ENCODE measurements around the gene KPNA2. TPM values are rescaled to one million over a fixed set of nuclear protein-coding genes. Genes with fewer than 3 reads are reported as not detected.
"Not testable (repeated sequence)": the region's sequence is repeated elsewhere in the genome, so short reads cannot be mapped to it uniquely, and the experiment has no call there.

KPNA2 gene
- total RNA-seq, 2 donors from 2014 or later: 193 to 201 TPM

DNA sequence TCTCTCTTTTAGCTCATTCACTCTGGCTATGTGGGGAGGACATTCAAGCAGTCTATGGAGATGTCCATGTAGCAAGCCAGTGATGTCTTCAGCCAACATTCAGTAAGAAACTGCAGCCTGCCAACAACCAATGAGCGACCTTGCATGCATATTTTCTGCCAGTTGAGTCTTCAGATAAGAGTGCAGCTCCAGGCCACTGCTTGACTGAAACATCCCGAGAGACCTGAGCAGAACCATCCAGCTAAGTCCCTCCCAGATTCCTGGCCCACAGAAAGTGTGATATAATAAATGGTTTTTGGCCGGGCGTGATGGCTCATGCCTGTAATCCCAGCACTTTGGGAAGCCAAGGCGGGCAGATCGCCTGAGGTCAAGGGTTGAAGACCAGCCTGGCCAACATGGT, 28.7 kb upstream of the KPNA2 start:
- H3K4me1 Mint-ChIP-seq (ENCODE audit: low read depth): peaks cover 5% of the 10 kb centered on the region
- H3K27ac Mint-ChIP-seq: no peak overlapping the region
- H3K4me3 Mint-ChIP-seq: no peak overlapping the region
- no peaks in the 10 kb centered on the region for H3K27me3 Mint-ChIP-seq (ENCODE audit: low read depth)
- no peak for ATAC-seq (replicated peaks in 1 of 2)
- no peaks in the 10 kb centered on the region for H3K9me3 Mint-ChIP-seq
- DNase-seq: no peak
- H3K36me3 Mint-ChIP-seq (ENCODE audit: insufficient read depth in 2 of 2): no peaks in the 10 kb centered on the region

- peak overlapping the region; percentile 69 to 83 for H3K4me3 Mint-ChIP-seq
Measured at GRCh38 chr17:68011199-68011665, 24.3 kb upstream of the KPNA2 start.

DNA sequence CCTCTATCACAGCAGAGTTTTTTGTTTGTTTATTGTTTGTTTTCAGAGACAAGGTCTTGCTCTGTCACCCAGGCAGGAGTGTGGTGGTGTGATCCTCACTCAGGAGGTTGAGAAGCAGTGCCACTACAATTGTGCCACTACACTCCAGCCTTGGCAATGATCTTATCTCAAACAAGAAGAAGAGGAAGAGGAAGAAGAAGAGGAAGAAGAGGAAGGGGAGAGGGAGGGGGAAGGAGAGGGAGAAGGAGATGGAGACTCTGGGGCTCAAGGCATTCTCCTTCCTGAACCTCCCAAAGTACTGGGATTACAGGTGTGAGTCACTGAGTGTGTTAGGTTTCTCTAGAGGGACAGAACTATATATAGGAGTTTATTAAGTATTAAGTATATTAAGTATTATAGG, 22.1 kb upstream of the KPNA2 start:
- Mint-ChIP-seq H3K27me3 (ENCODE audit: low read depth) (no peaks in the 10 kb centered on the region), H3K4me3 (no peak overlapping the region), H3K27ac (no peak overlapping the region), H3K36me3 (ENCODE audit: insufficient read depth in 2 of 2) (no peaks in the 10 kb centered on the region), H3K4me1 (ENCODE audit: low read depth) (peaks cover 5% of the 10 kb centered on the region), H3K9me3 (no peaks in the 10 kb centered on the region)
- DNase-seq: no peak
- ATAC-seq (replicated peaks in 1 of 2): no peak

More at GRCh38 chr17:68011199-68011665, 24.3 kb upstream of the KPNA2 start:
- peaks cover 5% of the 10 kb centered on the region for H3K4me1 Mint-ChIP-seq (ENCODE audit: low read depth)
- H3K9me3 Mint-ChIP-seq: no peaks in the 10 kb centered on the region
- peak; percentile 84 to 93 for ATAC-seq (replicated peaks in 1 of 2)
- no peaks in the 10 kb centered on the region for H3K36me3 Mint-ChIP-seq (ENCODE audit: insufficient read depth in 2 of 2)
- H3K27ac Mint-ChIP-seq: no peak overlapping the region
- H3K27me3 Mint-ChIP-seq (ENCODE audit: low read depth): no peaks in the 10 kb centered on the region
- DNase-seq: peak; percentile 73 to 81

GRCh38 chr17:68015081-68015723, 20.3 kb upstream of the KPNA2 start:
- peaks cover 15% of the 10 kb centered on the region for H3K4me1 Mint-ChIP-seq (ENCODE audit: low read depth)
- ATAC-seq (replicated peaks in 1 of 2): no peak
- H3K4me3 Mint-ChIP-seq: no peak overlapping the region
- no peaks in the 10 kb centered on the region for H3K9me3 Mint-ChIP-seq
- H3K27me3 Mint-ChIP-seq (ENCODE audit: low read depth): no peaks in the 10 kb centered on the region
- no peak overlapping the region for H3K27ac Mint-ChIP-seq
- DNase-seq: no peak
- H3K36me3 Mint-ChIP-seq (ENCODE audit: insufficient read depth in 2 of 2): peaks cover 0 to 4% of the 10 kb centered on the region in 2 donors

DNA sequence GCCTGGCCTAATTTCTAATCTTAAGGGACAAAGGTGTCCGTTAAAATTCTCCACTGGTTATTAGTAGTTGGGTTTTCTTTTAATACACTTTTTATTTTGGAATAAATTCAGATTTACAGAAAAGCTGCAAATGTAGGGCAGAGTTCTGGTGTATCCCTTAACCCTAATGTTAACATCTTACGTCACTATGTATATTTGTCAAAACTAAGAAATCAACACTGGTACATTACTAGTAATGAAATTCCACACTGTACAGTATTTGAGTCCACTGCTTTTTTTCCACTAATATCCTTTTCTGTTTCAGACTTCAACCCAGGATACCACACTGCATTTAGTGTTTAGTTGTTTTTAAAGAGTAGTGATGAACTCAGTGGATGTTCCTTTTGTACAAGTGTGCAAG, 18.7 kb upstream of the KPNA2 start:
- ATAC-seq (replicated peaks in 1 of 2): no peak
- Mint-ChIP-seq H3K27ac (no peak overlapping the region), H3K4me1 (ENCODE audit: low read depth) (peaks cover 17% of the 10 kb centered on the region), H3K9me3 (no peaks in the 10 kb centered on the region), H3K27me3 (ENCODE audit: low read depth) (no peaks in the 10 kb centered on the region), H3K36me3 (ENCODE audit: insufficient read depth in 2 of 2) (peaks cover 0 to 4% of the 10 kb centered on the region in 2 donors), H3K4me3 (no peak overlapping the region)
- DNase-seq: no peak

DNA sequence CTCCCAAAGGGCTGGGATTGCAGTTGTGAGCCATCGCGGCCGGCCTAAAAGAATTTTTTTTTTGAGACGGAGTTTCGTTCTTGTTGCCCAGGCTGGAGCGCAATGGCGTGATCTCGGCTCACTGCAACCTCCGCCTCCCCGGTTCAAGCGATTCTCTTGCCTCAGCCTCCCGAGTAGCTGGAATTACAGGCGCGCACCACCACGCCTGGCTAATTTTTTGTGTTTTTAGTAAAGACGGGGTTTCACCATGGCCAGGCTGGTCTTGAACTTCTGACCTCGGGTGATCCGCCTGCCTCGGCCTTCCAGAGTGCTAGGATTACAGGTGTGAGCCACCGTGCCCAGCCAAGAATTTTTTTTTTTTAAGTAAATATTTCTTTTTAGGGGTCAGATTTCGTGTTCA, 17.0 kb upstream of the KPNA2 start:
- H3K36me3 Mint-ChIP-seq (ENCODE audit: insufficient read depth in 2 of 2); H3K27me3 Mint-ChIP-seq (ENCODE audit: low read depth): not testable (repeated sequence)

DNA sequence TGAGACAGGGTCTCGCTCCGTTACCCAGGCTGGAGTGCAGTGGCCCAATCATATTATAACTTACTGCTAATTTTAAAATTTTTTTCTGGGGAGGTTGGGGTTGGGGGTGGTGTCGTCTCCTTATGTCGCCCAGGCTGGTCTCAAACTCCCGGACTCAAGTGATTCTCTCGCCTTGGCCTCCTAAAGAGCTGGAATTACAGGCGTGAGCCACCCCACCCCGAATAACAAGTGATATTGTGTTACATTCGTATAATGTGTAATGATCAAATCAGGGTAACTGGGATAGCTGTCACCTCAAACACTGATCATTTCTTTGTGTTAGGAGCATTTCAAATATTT, 16.2 kb upstream of the KPNA2 start:
- ATAC-seq (replicated peaks in 1 of 2): no peak
- Mint-ChIP-seq H3K4me1 (ENCODE audit: low read depth) (peaks cover 17% of the 10 kb centered on the region), H3K36me3 (ENCODE audit: insufficient read depth in 2 of 2) (peaks cover 0 to 4% of the 10 kb centered on the region in 2 donors), H3K9me3 (no peaks in the 10 kb centered on the region), H3K27me3 (ENCODE audit: low read depth) (no peaks in the 10 kb centered on the region), H3K27ac (peak overlapping the region; percentile 99), H3K4me3 (peak overlapping the region; percentile 88 to 95)
- no peak for DNase-seq

More for the DNA sequence above, 17.0 kb upstream of the KPNA2 start:
- H3K9me3 Mint-ChIP-seq; H3K27ac Mint-ChIP-seq; ATAC-seq (replicated peaks in 1 of 2); DNase-seq; H3K4me3 Mint-ChIP-seq: not testable (repeated sequence)
- peaks cover 17% of the 10 kb centered on the region for H3K4me1 Mint-ChIP-seq (ENCODE audit: low read depth)

GRCh38 chr17:68019675-68020408, 15.7 kb upstream of the KPNA2 start:
- peaks cover 17% of the 10 kb centered on the region for H3K4me1 Mint-ChIP-seq (ENCODE audit: low read depth)
- H3K9me3 Mint-ChIP-seq: no peaks in the 10 kb centered on the region
- no peaks in the 10 kb centered on the region for H3K27me3 Mint-ChIP-seq (ENCODE audit: low read depth)
- peak overlapping the region; percentile 88 to 95 for H3K4me3 Mint-ChIP-seq
- H3K36me3 Mint-ChIP-seq (ENCODE audit: insufficient read depth in 2 of 2): peaks cover 0 to 4% of the 10 kb centered on the region in 2 donors
- DNase-seq (peak; percentile 97 to 100), ATAC-seq (replicated peaks in 1 of 2) (peak; percentile 93 to 96)
- peak overlapping the region; percentile 99 for H3K27ac Mint-ChIP-seq

GRCh38 chr17:68020409-68020756, 15.2 kb upstream of the KPNA2 start:
- peak overlapping the region; percentile 88 to 95 for H3K4me3 Mint-ChIP-seq
- peak overlapping the region; percentile 99 for H3K27ac Mint-ChIP-seq
- no peaks in the 10 kb centered on the region for H3K27me3 Mint-ChIP-seq (ENCODE audit: low read depth)
- H3K9me3 Mint-ChIP-seq: no peaks in the 10 kb centered on the region
- H3K36me3 Mint-ChIP-seq (ENCODE audit: insufficient read depth in 2 of 2): peaks cover 0 to 4% of the 10 kb centered on the region in 2 donors
- DNase-seq (no peak), ATAC-seq (replicated peaks in 1 of 2) (no peak)
- peaks cover 17% of the 10 kb centered on the region for H3K4me1 Mint-ChIP-seq (ENCODE audit: low read depth)

DNA sequence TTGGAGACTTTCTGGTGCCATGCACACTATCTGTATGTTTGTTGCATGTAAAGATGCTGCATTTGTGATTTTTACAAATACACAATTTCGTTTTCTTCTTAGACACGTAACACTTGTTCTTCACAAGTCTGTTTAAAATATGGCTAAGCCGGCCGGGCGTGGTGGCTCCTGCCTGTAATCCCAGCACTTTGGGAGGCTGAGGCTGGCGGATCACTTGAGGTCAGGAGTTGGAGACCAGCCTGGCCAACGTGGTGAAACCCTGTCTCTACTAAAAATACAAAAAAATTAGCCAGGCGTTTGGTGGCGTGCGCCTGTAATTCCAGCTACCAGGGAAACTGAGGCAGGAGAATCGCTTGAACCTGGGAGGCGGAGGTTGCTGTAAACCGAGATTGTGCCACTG, 14.7 kb upstream of the KPNA2 start:
- ATAC-seq (replicated peaks in 1 of 2); H3K36me3 Mint-ChIP-seq (ENCODE audit: insufficient read depth in 2 of 2); DNase-seq; H3K27me3 Mint-ChIP-seq (ENCODE audit: low read depth); H3K9me3 Mint-ChIP-seq: not testable (repeated sequence)
- peaks cover 17% of the 10 kb centered on the region for H3K4me1 Mint-ChIP-seq (ENCODE audit: low read depth)
- H3K4me3 Mint-ChIP-seq: peak overlapping the region; percentile 88 to 95
- H3K27ac Mint-ChIP-seq: peak overlapping the region; percentile 99

DNA sequence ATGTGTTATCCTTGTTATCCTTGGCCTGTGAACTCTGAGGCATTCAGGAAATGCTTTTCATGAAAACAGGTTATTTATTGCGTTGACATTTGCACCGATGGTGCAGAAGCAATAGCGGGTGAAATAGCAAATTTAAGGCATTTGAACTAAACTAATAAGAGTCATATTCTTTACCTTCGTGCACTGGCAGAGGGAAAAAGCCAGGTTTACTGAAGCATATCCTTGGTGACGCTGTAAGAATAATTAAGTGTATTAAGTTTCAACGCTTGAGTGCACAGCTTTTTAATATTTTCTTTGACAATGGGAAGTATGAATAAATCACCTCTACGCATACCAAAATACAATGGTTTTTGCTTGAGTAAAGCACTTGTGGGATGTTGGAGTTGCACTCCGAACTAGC, 13.6 kb upstream of the KPNA2 start:
- Mint-ChIP-seq H3K4me3 (no peak overlapping the region), H3K27me3 (ENCODE audit: low read depth) (no peaks in the 10 kb centered on the region), H3K9me3 (no peaks in the 10 kb centered on the region), H3K27ac (no peak overlapping the region), H3K36me3 (ENCODE audit: insufficient read depth in 2 of 2) (peaks cover 0 to 4% of the 10 kb centered on the region in 2 donors), H3K4me1 (ENCODE audit: low read depth) (peaks cover 17% of the 10 kb centered on the region)
- ATAC-seq (replicated peaks in 1 of 2) (no peak), DNase-seq (no peak)

GRCh38 chr17:68022547-68022946, 13.0 kb upstream of the KPNA2 start:
- not testable (repeated sequence) for H3K27ac Mint-ChIP-seq; H3K27me3 Mint-ChIP-seq (ENCODE audit: low read depth); H3K4me3 Mint-ChIP-seq

DNA sequence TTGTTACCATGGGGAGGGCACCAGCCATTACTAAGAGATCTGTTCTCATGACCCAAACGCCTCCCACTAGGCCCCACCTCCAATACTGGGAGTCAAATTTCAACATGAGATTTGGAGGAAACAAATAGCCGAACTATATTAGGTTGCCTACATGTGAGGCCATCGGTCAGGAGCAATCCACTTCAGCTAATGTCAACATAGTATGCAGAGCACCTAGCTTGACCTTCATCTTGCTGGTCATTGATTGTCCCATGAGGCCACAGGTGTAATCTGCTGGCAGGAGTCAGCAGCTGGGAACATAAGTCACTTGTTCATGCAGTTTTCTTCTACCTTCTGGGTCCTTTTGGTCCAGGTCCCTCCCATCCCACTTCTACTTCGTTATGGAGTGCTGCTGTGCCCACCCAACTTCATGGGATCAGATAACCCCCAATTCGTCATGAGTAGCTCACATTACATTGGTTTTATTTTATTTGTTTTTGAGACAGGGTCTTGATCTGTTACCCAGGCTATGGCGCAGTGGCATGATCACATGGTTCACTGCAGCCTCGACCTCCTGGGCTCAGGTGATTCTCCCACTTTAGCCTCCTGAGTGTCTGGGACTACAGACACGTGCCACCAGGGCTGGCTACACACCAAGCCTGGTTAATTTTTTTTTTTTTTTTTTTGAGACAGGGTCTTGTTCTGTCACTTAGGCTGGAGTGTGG, 5.9 kb upstream of the KPNA2 start:
- DNase-seq (no peak), ATAC-seq (replicated peaks in 1 of 2) (no peak)
- no peaks in the 10 kb centered on the region for H3K4me1 Mint-ChIP-seq (ENCODE audit: low read depth)
- H3K9me3 Mint-ChIP-seq: no peaks in the 10 kb centered on the region
- H3K36me3 Mint-ChIP-seq (ENCODE audit: insufficient read depth in 2 of 2): no peaks in the 10 kb centered on the region
- no peak overlapping the region for H3K4me3 Mint-ChIP-seq
- H3K27ac Mint-ChIP-seq: no peak overlapping the region
- no peaks in the 10 kb centered on the region for H3K27me3 Mint-ChIP-seq (ENCODE audit: low read depth)

More at GRCh38 chr17:68022547-68022946, 13.0 kb upstream of the KPNA2 start:
- peaks cover 17% of the 10 kb centered on the region for H3K4me1 Mint-ChIP-seq (ENCODE audit: low read depth)
- ATAC-seq (replicated peaks in 1 of 2); H3K36me3 Mint-ChIP-seq (ENCODE audit: insufficient read depth in 2 of 2); DNase-seq; H3K9me3 Mint-ChIP-seq: not testable (repeated sequence)
